Measurements from ENCODE around the gene ZBTB43. TPM values are rescaled to one million over a fixed set of nuclear protein-coding genes. Genes with fewer than 3 reads are reported as not detected.

The ZBTB43 gene
- total RNA-seq, 2 donors from 2014 or later: 17.4 to 24.2 TPM

DNA sequence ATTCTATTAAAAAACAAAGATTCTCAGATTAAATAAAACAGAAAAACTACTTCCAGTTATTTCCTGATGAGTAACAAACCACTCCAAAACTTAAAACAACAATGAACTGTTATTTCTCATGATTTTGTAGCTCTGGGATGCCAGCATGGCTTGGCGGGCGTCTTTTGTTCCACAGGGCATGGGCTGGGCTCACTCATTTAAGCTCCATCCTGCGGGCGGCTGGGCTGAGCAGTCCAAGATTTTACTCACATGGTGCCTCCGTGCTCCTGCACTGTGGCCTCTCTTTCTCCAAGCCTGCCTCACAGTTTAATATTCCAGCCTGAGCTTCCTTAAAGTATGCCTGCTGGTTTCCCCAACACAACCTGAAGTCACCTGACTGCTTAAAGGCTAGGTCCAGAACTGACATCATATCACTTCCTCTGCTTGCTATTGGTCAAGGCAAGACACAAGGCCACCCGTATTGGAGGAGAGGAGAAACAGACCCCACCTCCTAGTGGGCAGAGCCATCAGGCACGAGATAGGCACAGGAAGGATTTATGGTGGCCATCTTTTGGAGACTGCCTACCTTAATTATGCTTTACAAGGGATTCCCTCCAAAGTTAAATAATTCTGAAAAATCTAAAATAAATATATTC is 41.6 kb upstream of the ZBTB43 start:
- no peak overlapping the region for H3K4me3 Mint-ChIP-seq
- no peak overlapping the region for H3K27ac Mint-ChIP-seq
- TF ChIP-seq, protein P1, sequence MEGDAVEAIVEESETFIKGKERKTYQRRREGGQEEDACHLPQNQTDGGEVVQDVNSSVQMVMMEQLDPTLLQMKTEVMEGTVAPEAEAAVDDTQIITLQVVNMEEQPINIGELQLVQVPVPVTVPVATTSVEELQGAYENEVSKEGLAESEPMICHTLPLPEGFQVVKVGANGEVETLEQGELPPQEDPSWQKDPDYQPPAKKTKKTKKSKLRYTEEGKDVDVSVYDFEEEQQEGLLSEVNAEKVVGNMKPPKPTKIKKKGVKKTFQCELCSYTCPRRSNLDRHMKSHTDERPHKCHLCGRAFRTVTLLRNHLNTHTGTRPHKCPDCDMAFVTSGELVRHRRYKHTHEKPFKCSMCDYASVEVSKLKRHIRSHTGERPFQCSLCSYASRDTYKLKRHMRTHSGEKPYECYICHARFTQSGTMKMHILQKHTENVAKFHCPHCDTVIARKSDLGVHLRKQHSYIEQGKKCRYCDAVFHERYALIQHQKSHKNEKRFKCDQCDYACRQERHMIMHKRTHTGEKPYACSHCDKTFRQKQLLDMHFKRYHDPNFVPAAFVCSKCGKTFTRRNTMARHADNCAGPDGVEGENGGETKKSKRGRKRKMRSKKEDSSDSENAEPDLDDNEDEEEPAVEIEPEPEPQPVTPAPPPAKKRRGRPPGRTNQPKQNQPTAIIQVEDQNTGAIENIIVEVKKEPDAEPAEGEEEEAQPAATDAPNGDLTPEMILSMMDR (conservative IDR thresholded peaks at IDR 0.05): no peak
- H3K36me3 Mint-ChIP-seq (ENCODE audit: low read depth): no peaks in the 10 kb centered on the region
- Histone ChIP-seq H3K4me3 (ENCODE audit: low read length) (no peak overlapping the region), H3K27ac (ENCODE audit: low read depth, low read length) (no peak overlapping the region), H3K9ac (ENCODE audit: extremely low read depth, low read length, poor library complexity, severe bottlenecking) (no peak overlapping the region), H3K27me3 (ENCODE audit: control insufficient read depth, insufficient read depth, low read length, poor library complexity, severe bottlenecking) (no peaks in the 10 kb centered on the region), H3K36me3 (ENCODE audit: control insufficient read depth, insufficient read depth, low read length) (no peaks in the 10 kb centered on the region), H3K4me1 (ENCODE audit: control insufficient read depth, insufficient read depth, low read length) (no peaks in the 10 kb centered on the region), H3K9me3 (ENCODE audit: control insufficient read depth, low read length) (no peaks in the 10 kb centered on the region)
- DNase-seq: peak; percentile 65
- no peaks in the 10 kb centered on the region for H3K9me3 Mint-ChIP-seq
- no peaks in the 10 kb centered on the region for H3K4me1 Mint-ChIP-seq
- WGBS, 2 experiments (ENCODE audit: insufficient coverage in 1 of 2, insufficient read length in 1 of 2): 94 to 96% methylated on average over 6 to 7 of the region's 7 CpGs
- H3K27me3 Mint-ChIP-seq (ENCODE audit: insufficient read depth): peaks cover 3% of the 10 kb centered on the region

DNA sequence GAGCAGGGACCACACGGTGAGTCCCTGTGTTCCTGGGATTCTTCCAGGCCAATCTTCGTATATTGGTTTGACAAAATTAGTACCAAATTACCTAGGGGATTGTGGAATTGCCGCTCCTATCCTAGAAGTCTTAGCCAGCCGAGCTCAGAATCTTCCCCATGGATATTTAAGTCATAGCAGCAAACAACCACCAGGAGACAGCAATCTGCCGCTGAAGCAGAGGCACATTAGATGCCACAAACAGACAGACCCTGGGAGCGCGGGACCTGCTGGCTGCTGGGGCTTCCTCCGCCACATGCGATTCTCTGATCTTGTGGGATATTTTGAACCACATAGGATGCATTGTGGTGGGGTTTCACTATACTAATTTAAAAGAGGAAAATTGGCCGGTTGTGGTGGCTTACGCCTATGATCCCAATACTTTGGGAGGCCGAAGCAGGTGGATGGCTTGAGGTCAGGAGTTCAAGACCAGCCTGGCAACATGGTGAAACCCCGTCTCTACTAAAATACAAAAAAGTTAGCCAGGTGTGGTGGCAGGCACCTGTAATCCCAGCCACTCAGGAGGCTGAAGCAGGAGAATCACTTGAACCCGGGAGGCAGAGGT is 31.7 kb upstream of the ZBTB43 start:
- WGBS, 2 experiments (ENCODE audit: insufficient coverage in 1 of 2, insufficient read length in 1 of 2): 76 to 83% methylated on average over 9 to 14 of the region's 14 CpGs
- no peaks in the 10 kb centered on the region for H3K9me3 Mint-ChIP-seq
- H3K9ac ChIP-seq (ENCODE audit: extremely low read depth, low read length, poor library complexity, severe bottlenecking): no peak overlapping the region
- DNase-seq: peak; percentile 85
- H3K36me3 Mint-ChIP-seq (ENCODE audit: low read depth): no peaks in the 10 kb centered on the region
- H3K27me3 ChIP-seq (ENCODE audit: control insufficient read depth, insufficient read depth, low read length, poor library complexity, severe bottlenecking): peaks cover 18% of the 10 kb centered on the region
- H3K27ac Mint-ChIP-seq: no peak overlapping the region
- no peaks in the 10 kb centered on the region for H3K4me1 Mint-ChIP-seq
- H3K9me3 ChIP-seq (ENCODE audit: control insufficient read depth, low read length): no peaks in the 10 kb centered on the region
- TF ChIP-seq, protein P1 (conservative IDR thresholded peaks at IDR 0.05): peak; percentile 77
- H3K4me3 ChIP-seq (ENCODE audit: low read length): no peak overlapping the region
- no peaks in the 10 kb centered on the region for H3K36me3 ChIP-seq (ENCODE audit: control insufficient read depth, insufficient read depth, low read length)
- no peak overlapping the region for H3K27ac ChIP-seq (ENCODE audit: low read depth, low read length)
- no peaks in the 10 kb centered on the region for H3K4me1 ChIP-seq (ENCODE audit: control insufficient read depth, insufficient read depth, low read length)
- H3K4me3 Mint-ChIP-seq: no peak overlapping the region
- peaks cover 23% of the 10 kb centered on the region for H3K27me3 Mint-ChIP-seq (ENCODE audit: insufficient read depth)

DNA sequence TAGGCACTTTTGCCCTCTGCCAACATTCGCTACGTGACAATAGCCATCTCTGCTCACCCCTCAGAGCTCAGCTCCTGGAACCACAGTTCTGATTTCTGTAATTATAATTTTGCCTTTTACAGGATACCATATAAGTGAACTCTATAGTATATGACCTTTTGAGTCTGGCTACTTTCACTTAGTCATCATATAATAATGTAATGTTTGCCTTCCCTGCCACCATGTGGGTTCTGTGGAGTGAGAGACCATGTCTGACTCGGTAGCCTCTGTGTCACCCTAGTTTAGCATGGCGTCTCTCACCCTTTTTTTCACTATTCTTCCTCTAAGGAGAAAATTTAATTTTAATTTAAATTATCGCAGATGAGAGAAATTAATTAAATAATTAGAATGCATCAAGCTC is 28.9 kb upstream of the ZBTB43 start:
- Mint-ChIP-seq H3K27me3 (ENCODE audit: insufficient read depth) (peaks cover 25% of the 10 kb centered on the region), H3K4me3 (no peak overlapping the region), H3K27ac (no peak overlapping the region), H3K9me3 (no peaks in the 10 kb centered on the region), H3K4me1 (no peaks in the 10 kb centered on the region), H3K36me3 (ENCODE audit: low read depth) (no peaks in the 10 kb centered on the region)
- Histone ChIP-seq H3K36me3 (ENCODE audit: control insufficient read depth, insufficient read depth, low read length) (no peaks in the 10 kb centered on the region), H3K27me3 (ENCODE audit: control insufficient read depth, insufficient read depth, low read length, poor library complexity, severe bottlenecking) (peaks cover 18% of the 10 kb centered on the region), H3K4me3 (ENCODE audit: low read length) (no peak overlapping the region), H3K9ac (ENCODE audit: extremely low read depth, low read length, poor library complexity, severe bottlenecking) (no peak overlapping the region), H3K27ac (ENCODE audit: low read depth, low read length) (no peak overlapping the region), H3K4me1 (ENCODE audit: control insufficient read depth, insufficient read depth, low read length) (no peaks in the 10 kb centered on the region), H3K9me3 (ENCODE audit: control insufficient read depth, low read length) (no peaks in the 10 kb centered on the region)
- 92% methylated on average over 4 of the region's 5 CpGs; no CpG with 5 or more reads in 1 of the 2 experiments for WGBS, 2 experiments (ENCODE audit: insufficient coverage in 1 of 2, insufficient read length in 1 of 2)
- no peak for DNase-seq
- TF ChIP-seq, protein P1 (conservative IDR thresholded peaks at IDR 0.05): no peak

All from endodermal cell (in vitro differentiated cells).